Fibroblast of mammary gland (primary cell): ENCODE measurements around the gene OR10T2.
"Not testable (repeated sequence)": the region's sequence is repeated elsewhere in the genome, so short reads cannot be mapped to it uniquely, and the experiment has no call there.

Experiments
- DNase-seq: peaks from one replicate; pipeline ENCODE4 v3.0.0-alpha.2; 2010; ENCODE audit warnings: low read depth
- H3K4me3 ChIP-seq: 2 replicates; pipeline ENCODE4 v1.5.1; 2011; ENCODE audit warnings: low read depth, mild to moderate bottlenecking, low read length, moderate library complexity; ENCODE audit not compliant: control insufficient read depth
- CTCF ChIP-seq: conservative IDR thresholded peaks from 2 replicates; pipeline ENCODE4 v1.5.1; 2011; ENCODE audit warnings: low read depth, low read length, inconsistent platforms; ENCODE audit not compliant: control insufficient read depth, insufficient read depth

The OR10T2 gene

DNA sequence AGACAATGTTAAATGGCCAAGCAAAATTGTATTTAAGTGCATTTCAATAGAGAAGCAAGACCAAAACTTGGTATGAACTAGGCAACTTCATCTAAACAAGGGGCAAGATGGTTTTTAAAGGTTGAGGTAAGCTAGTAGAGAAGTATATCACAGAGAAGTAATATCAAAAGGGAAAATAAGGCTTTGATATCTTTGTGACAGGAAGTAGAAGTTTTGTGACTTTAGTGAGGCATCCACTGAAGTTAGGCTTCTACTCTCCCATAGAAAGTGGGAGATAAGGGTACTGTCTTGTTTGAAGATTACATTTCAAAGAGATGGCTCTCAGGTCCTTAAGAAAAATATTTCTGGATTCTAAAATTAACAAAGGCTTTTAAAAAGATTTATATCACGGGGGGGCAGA lies 8.9 kb downstream of the OR10T2 start:
- DNase-seq: no peak
- no peak overlapping the region for H3K4me3 ChIP-seq
- TF ChIP-seq CTCF: no peak

DNA sequence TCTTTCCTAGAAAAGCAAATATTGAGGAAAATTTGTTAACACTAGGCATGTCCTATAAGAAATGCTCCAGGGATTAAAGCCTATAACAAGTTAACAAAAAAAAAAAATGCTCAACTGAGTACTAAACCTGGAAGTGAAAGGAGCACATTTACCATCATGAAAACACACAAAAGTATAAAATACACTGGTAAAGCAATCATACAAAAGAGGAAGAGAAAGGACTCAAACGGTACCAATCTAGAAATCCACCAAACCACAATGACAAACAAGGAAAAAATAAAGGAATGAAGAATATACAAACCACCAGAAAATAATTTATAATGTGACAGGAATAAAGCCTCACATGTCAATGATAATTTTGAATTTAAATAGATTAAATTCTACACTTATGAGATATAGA lies 24.4 kb downstream of the OR10T2 start:
- no peak for DNase-seq
- no peak for TF ChIP-seq CTCF
- no peak overlapping the region for H3K4me3 ChIP-seq

GRCh38 chr1:158374101-158374500 lies 25.2 kb downstream of the OR10T2 start:
- H3K4me3 ChIP-seq: not testable (repeated sequence)

GRCh38 chr1:158371188-158371953 lies 27.9 kb downstream of the OR10T2 start:
- no peak for TF ChIP-seq CTCF
- DNase-seq: no peak
- H3K4me3 ChIP-seq: no peak overlapping the region

More at GRCh38 chr1:158374101-158374500, 25.2 kb downstream of the OR10T2 start:
- DNase-seq: not testable (repeated sequence)

- no peak for TF ChIP-seq CTCF
- no peak for DNase-seq
- H3K4me3 ChIP-seq: no peak overlapping the region
Measured at GRCh38 chr1:158366783-158367182, 32.5 kb downstream of the OR10T2 start.

GRCh38 chr1:158362941-158363340 lies 36.3 kb downstream of the OR10T2 start:
- no peak for DNase-seq
- TF ChIP-seq CTCF: no peak
- no peak overlapping the region for H3K4me3 ChIP-seq

GRCh38 chr1:158362482-158362881 lies 36.8 kb downstream of the OR10T2 start:
- no peak for DNase-seq
- TF ChIP-seq CTCF: no peak
- no peak overlapping the region for H3K4me3 ChIP-seq
